Sigmoid colon (tissue), 7 donors: Measurements from ENCODE around the gene TLE6. TPM values are rescaled to one million over a fixed set of nuclear protein-coding genes. Genes with fewer than 3 reads are reported as not detected.
"Not testable (repeated sequence)": the region's sequence is repeated elsewhere in the genome, so short reads cannot be mapped to it uniquely, and the experiment has no call there.

ENCODE experiments used
- DNase-seq: peaks from one replicate; pipeline ENCODE4 v3.0.0-alpha.2; 2019
- H3K27ac ChIP-seq, 4 donors: fragments of 200-600 bp; sonication (generic); one replicate each; pipeline ENCODE4 v1.5.1; 2016 to 2019; ENCODE audit warnings: mild to moderate bottlenecking in 1 of 4
- H3K27me3 ChIP-seq, 3 donors: fragments of 200-600 bp; sonication (generic); one replicate each; pipeline ENCODE4 v1.5.1; 2019; ENCODE audit warnings: mild to moderate bottlenecking in 1 of 3
- H3K36me3 ChIP-seq, 4 donors: fragments of 200-600 bp; sonication (generic); one replicate each; pipeline ENCODE4 v1.5.1; 2016 to 2019
- H3K4me1 ChIP-seq, 4 donors: fragments of 200-600 bp; sonication (generic); one replicate each; pipeline ENCODE4 v1.5.1; 2017 to 2019
- H3K4me3 ChIP-seq, 4 donors: fragments of 200-600 bp; sonication (generic); one replicate each; pipeline ENCODE4 v1.5.1; 2017 to 2019; ENCODE audit warnings: mild to moderate bottlenecking in 2 of 4, moderate library complexity in 1 of 4
- H3K9me3 ChIP-seq, 4 donors: fragments of 200-600 bp in 3 of 4; sonication (generic) in 3 of 4; one replicate each; pipeline versions ENCODE4 v1.5.1 to v1.6.1; 2013 to 2019
- EP300 ChIP-seq, 4 donors: sonication (generic); formaldehyde crosslinking; IDR thresholded peaks; one replicate each; pipeline ENCODE4 v1.6.1; 2017; ENCODE audit warnings: antibody characterized with exemption in 4 of 4
- POLR2A ChIP-seq, 2 donors: fragments of 450-650 bp; IDR thresholded peaks; one replicate each; pipeline ENCODE4 v1.6.1; 2016; ENCODE audit warnings: antibody characterized with exemption in 2 of 2, mild to moderate bottlenecking in 2 of 2, moderate library complexity in 2 of 2
- POLR2AphosphoS5 ChIP-seq, 4 donors: sonication (generic); formaldehyde crosslinking; IDR thresholded peaks; one replicate each; pipeline ENCODE4 v1.6.1; 2017; ENCODE audit warnings: antibody characterized with exemption in 4 of 4
- WGBS, 2 donors: extraction: QIAGEN DNeasy Blood & Tissue Kit; methylation state at CpG; one replicate each; pipeline ENCODE4 v1.1.7; 2013; 5-methylcytosine and 5-hydroxymethylcytosine counted together
- intact Hi-C: fragments of 100-400 bp; cut with DNase I; formaldehyde crosslinking; loops from one replicate; pipeline ENCODE4 v1.15.1; 2023
- polyA plus RNA-seq, 3 donors: library from polyadenylated mRNA; stranded (reverse); fragments of 200-250 nt; gene quantifications; one replicate each; pipeline ENCODE4 v1.2.3, GENCODE V29; 2013
- total RNA-seq, 4 donors: library from RNA; depleted of rRNA; stranded (reverse); fragments of >200 nt; gene quantifications; one replicate each; pipeline ENCODE4 v1.1.0, GENCODE V29; 2016
- TF ChIP-seq, protein P1 (sequence below), 4 experiments: fragments of 450-650 bp in 3 of 4; fragments of 200-600 bp in 1 of 4; IDR thresholded peaks; one replicate each; pipeline ENCODE4 v1.5.1; 2016 to 2019; ENCODE audit warnings: antibody characterized with exemption in 4 of 4, mild to moderate bottlenecking in 3 of 4, moderate library complexity in 2 of 4
- donor health status: healthy with polysubstance abuse.
- donor health status: Bipolar disorder and iron deficiency.
- donor health status: healthy.

Gene TLE6
- total and polyA plus RNA-seq, 7 donors: 0.71 to 7.2 (median 1.4) TPM; not detected in 1

DNA sequence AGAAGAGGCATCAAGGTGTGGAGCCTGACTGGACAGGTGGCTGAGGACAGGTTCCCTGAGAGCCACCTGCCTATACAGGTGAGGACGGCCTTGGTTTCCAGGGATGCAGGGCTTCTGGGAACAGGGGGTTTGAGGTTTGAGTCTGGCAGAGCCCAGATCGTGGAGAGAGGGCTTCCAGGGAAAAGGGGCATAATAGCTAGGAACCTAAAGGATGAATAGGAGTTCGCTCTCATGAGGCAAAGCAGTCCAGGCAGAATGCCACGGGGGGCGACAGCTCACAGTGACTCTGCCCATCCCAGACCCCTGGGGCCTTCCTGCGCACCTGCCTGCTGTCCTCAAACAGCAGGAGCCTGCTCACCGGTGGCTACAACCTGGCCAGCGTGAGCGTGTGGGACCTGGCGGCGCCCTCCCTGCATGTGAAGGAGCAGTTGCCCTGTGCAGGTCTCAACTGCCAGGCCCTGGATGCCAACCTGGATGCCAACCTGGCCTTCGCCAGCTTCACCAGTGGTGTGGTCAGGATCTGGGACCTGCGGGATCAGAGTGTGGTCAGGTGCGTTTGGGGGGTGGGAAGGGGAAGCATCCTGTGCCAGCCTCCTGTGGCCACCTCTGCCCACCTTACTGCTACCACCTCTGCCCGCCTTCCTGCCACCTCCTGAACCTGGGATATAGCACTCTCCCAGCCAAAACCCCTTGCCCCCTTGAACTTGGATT is 12.0 kb downstream of the TLE6 start:
- peaks cover 0 to 3% (median 2%) of the 10 kb centered on the region in 4 donors for H3K4me1 ChIP-seq
- no peaks in the 10 kb centered on the region for H3K9me3 ChIP-seq
- no peaks in the 10 kb centered on the region for H3K27me3 ChIP-seq
- 92 to 94% methylated on average over 15 of the region's 15 CpGs for WGBS, 2 donors
- no peak overlapping the region for H3K27ac ChIP-seq
- H3K36me3 ChIP-seq: no peaks in the 10 kb centered on the region
- DNase-seq: no peak
- intact Hi-C loops: no loop called here
- H3K4me3 ChIP-seq: no peak overlapping the region
- no peak for TF ChIP-seq EP300 (IDR thresholded peaks at IDR 0.05)
- TF ChIP-seq, protein P1, sequence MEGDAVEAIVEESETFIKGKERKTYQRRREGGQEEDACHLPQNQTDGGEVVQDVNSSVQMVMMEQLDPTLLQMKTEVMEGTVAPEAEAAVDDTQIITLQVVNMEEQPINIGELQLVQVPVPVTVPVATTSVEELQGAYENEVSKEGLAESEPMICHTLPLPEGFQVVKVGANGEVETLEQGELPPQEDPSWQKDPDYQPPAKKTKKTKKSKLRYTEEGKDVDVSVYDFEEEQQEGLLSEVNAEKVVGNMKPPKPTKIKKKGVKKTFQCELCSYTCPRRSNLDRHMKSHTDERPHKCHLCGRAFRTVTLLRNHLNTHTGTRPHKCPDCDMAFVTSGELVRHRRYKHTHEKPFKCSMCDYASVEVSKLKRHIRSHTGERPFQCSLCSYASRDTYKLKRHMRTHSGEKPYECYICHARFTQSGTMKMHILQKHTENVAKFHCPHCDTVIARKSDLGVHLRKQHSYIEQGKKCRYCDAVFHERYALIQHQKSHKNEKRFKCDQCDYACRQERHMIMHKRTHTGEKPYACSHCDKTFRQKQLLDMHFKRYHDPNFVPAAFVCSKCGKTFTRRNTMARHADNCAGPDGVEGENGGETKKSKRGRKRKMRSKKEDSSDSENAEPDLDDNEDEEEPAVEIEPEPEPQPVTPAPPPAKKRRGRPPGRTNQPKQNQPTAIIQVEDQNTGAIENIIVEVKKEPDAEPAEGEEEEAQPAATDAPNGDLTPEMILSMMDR (IDR thresholded peaks at IDR 0.05): no peak
- no peak for TF ChIP-seq POLR2AphosphoS5 (IDR thresholded peaks at IDR 0.05)
- no peak for TF ChIP-seq POLR2A (IDR thresholded peaks at IDR 0.05)

DNA sequence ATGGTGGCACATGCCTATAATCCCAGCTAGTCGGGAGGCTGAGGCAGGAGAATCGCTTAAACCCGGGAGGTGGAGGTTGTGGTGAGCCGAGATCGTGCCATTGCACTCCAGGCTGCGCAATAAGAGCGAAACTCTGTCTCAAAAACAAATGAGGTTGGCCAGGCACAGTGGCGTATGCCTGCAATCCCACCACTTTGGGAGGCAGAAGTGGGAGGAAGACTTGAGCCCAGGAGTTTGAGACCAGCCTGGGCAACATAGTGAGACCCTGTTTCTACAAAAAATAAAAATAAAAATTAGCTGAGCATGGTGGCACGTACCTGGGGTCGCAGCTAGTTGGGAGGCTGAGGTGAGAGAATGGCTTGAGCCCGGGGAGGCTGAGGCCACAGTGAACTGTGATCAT is 15.0 kb downstream of the TLE6 start:
- H3K27me3 ChIP-seq, H3K4me1 ChIP-seq, DNase-seq, intact Hi-C loops, H3K27ac ChIP-seq, H3K36me3 ChIP-seq, H3K4me3 ChIP-seq, H3K9me3 ChIP-seq: not testable (repeated sequence)
- WGBS, 2 donors: 90 to 93% methylated on average over 11 of the region's 11 CpGs

DNA sequence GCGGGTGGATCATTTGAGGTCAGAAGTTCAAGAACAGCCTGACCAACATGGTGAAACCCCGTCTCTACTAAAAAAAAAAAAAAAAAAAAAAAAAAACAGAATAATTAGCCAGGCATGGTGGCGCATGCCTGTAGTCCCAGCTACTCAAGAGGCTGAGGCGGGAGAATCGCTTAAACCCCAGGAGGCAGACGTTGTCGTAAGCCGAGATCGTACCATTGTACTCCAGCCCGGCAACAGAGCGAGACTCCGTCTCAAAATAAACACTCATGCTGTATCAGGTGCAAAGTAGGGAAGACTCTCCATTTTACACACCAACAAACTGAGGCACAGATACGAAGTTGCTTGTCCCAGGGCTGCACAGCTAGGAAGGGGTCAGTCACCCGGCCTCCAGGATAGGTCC is 15.6 kb downstream of the TLE6 start:
- Histone ChIP-seq H3K27me3 (no peaks in the 10 kb centered on the region), H3K36me3 (peaks cover 0 to 8% (median 0%) of the 10 kb centered on the region in 4 donors), H3K27ac (no peak overlapping the region), H3K9me3 (no peaks in the 10 kb centered on the region), H3K4me1 (no peaks in the 10 kb centered on the region), H3K4me3 (no peak overlapping the region)
- intact Hi-C loops: no loop called here
- TF ChIP-seq POLR2AphosphoS5 (IDR thresholded peaks at IDR 0.05): no peak
- 77 to 82% methylated on average over 14 of the region's 14 CpGs for WGBS, 2 donors
- DNase-seq: no peak

DNA sequence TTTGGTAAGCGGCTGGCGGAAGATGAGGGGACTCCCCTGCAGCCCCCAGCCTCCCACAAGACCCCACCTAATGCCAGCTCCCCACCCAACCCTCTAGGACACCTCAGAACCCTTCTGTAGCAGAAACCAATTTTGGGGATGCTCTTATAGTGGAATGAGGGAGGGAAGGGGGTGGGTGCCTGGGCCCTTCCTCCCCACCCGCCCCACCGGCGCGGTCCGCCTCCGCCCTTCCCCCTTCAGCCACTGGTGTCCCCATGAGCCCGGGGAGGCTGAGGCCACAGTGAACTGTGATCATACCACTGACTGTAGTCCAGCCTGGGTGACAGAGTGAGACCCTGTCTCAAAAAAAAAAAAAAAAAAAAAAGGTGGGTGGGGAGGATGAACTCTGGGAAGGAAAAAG is 16.2 kb downstream of the TLE6 start:
- TF ChIP-seq, protein P1 (IDR thresholded peaks at IDR 0.05): no peak
- TF ChIP-seq POLR2A (IDR thresholded peaks at IDR 0.05) (no peak), EP300 (IDR thresholded peaks at IDR 0.05) (no peak), POLR2AphosphoS5 (IDR thresholded peaks at IDR 0.05) (no peak)
- no peak for DNase-seq
- H3K36me3 ChIP-seq: peaks cover 0 to 9% (median 0%) of the 10 kb centered on the region in 4 donors
- no peaks in the 10 kb centered on the region for H3K27me3 ChIP-seq
- intact Hi-C loops: no loop called here
- H3K9me3 ChIP-seq: no peaks in the 10 kb centered on the region
- H3K4me3 ChIP-seq: no peak overlapping the region
- WGBS, 2 donors: 65 to 67% methylated on average over 9 of the region's 9 CpGs
- no peak overlapping the region for H3K27ac ChIP-seq
- H3K4me1 ChIP-seq: no peaks in the 10 kb centered on the region

DNA sequence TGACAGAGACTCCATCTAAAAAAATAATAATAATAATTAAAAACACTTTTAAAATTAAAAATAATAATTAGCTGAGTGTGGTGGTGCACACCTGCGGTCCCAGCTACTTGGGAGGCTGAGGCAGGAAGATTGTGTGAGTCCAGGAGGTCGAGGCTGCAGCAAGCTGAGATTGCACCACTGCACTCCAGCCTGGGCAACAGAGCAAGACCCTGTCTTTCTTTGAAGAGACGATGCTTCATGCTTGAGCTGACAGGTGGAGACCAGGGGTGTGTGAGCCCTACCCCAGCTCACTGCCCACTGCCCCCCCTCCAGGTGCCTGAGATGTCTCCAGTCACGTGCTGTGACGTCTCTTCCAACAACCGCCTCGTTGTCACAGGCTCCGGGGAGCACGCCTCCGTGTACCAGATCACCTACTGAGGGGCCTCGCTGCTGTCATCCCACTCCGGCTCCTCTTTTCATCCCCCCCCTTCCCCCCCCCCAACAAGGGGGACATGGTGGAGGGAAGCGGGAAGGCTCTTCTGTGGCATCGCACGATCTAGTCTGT is 17.3 kb downstream of the TLE6 start:
- intact Hi-C loops: no loop called here
- H3K4me1 ChIP-seq: no peaks in the 10 kb centered on the region
- DNase-seq: no peak
- TF ChIP-seq POLR2AphosphoS5 (IDR thresholded peaks at IDR 0.05): no peak
- TF ChIP-seq, protein P1 (IDR thresholded peaks at IDR 0.05): no peak
- no peak for TF ChIP-seq EP300 (IDR thresholded peaks at IDR 0.05)
- no peak for TF ChIP-seq POLR2A (IDR thresholded peaks at IDR 0.05)
- no peaks in the 10 kb centered on the region for H3K9me3 ChIP-seq
- 79 to 81% methylated on average over 15 of the region's 15 CpGs for WGBS, 2 donors
- no peaks in the 10 kb centered on the region for H3K27me3 ChIP-seq
- H3K36me3 ChIP-seq: peaks cover 0 to 16% (median 0%) of the 10 kb centered on the region in 4 donors
- H3K27ac ChIP-seq: no peak overlapping the region
- H3K4me3 ChIP-seq: no peak overlapping the region
